ENCODE data around the gene LITAF.

GRCh38 chr16:11562941-11563340, 23.8 kb downstream of the LITAF start:
- no peak for TF ChIP-seq POLR2AphosphoS5 (IDR thresholded peaks at IDR 0.05; ENCODE audit: low read depth)
- TF ChIP-seq CTCF (IDR thresholded peaks at IDR 0.05; ENCODE audit: insufficient read depth, low read length), result no peak
- TF ChIP-seq REST (IDR thresholded peaks at IDR 0.05; ENCODE audit: insufficient replicate concordance, low read depth), result no peak
